Thymus (tissue), 11 donors: ENCODE measurements around the gene ABHD12. TPM values are rescaled to one million over a fixed set of nuclear protein-coding genes. Genes with fewer than 3 reads are reported as not detected.

Experiments
- DNase-seq, 9 donors: peaks; one replicate each; pipeline ENCODE4 v3.0.0-alpha.2; 2013; ENCODE audit warnings: low spot score in 9 of 9, low read depth in 6 of 9, missing footprints in 1 of 9
- H3K27ac ChIP-seq, 2 donors: one replicate each; pipeline ENCODE4 v1.5.1; 2013; ENCODE audit warnings: control low read depth in 1 of 2, low read depth in 1 of 2, low read length in 1 of 2, mild to moderate bottlenecking in 1 of 2, moderate library complexity in 1 of 2
- H3K27me3 ChIP-seq, 2 donors: one replicate each; pipeline ENCODE4 v1.5.1; 2013; ENCODE audit warnings: low read length in 1 of 2; ENCODE audit not compliant: control insufficient read depth in 2 of 2, insufficient read depth in 1 of 2
- H3K36me3 ChIP-seq, 2 donors: one replicate each; pipeline ENCODE4 v1.5.1; 2013; ENCODE audit warnings: low read length in 1 of 2, mild to moderate bottlenecking in 1 of 2, moderate library complexity in 1 of 2; ENCODE audit not compliant: control insufficient read depth in 2 of 2, insufficient read depth in 2 of 2
- H3K4me1 ChIP-seq, 2 donors: one replicate each; pipeline ENCODE4 v1.5.1; 2013; ENCODE audit warnings: low read length in 2 of 2; ENCODE audit not compliant: control insufficient read depth in 2 of 2, insufficient read depth in 2 of 2
- H3K4me3 ChIP-seq, 2 donors: one replicate each; pipeline ENCODE4 v1.5.1; 2013; ENCODE audit warnings: low read length in 2 of 2, control low read depth in 1 of 2, mild to moderate bottlenecking in 1 of 2
- H3K9me3 ChIP-seq, 2 donors: one replicate each; pipeline ENCODE4 v1.5.1; 2013; ENCODE audit warnings: low read length in 1 of 2, mild to moderate bottlenecking in 1 of 2; ENCODE audit not compliant: control insufficient read depth in 2 of 2, insufficient read depth in 1 of 2
- WGBS: extraction: QIAGEN DNeasy Blood & Tissue Kit; methylation state at CpG from one replicate; pipeline ENCODE4 v1.1.7; 2013; 5-methylcytosine and 5-hydroxymethylcytosine counted together
- polyA plus RNA-seq: library from polyadenylated mRNA; stranded (reverse); fragments of 200-250 nt; gene quantifications from one replicate; pipeline ENCODE4 v1.2.3, GENCODE V29; 2013
- total RNA-seq: library from RNA; stranded (reverse); fragments of 120-200 nt; gene quantifications from one replicate; pipeline ENCODE4 v1.2.4, GENCODE V29; 2013
- donor health status: healthy.

Gene ABHD12
- total and polyA plus RNA-seq, 2 donors = 16.5 to 28.8 TPM

DNA sequence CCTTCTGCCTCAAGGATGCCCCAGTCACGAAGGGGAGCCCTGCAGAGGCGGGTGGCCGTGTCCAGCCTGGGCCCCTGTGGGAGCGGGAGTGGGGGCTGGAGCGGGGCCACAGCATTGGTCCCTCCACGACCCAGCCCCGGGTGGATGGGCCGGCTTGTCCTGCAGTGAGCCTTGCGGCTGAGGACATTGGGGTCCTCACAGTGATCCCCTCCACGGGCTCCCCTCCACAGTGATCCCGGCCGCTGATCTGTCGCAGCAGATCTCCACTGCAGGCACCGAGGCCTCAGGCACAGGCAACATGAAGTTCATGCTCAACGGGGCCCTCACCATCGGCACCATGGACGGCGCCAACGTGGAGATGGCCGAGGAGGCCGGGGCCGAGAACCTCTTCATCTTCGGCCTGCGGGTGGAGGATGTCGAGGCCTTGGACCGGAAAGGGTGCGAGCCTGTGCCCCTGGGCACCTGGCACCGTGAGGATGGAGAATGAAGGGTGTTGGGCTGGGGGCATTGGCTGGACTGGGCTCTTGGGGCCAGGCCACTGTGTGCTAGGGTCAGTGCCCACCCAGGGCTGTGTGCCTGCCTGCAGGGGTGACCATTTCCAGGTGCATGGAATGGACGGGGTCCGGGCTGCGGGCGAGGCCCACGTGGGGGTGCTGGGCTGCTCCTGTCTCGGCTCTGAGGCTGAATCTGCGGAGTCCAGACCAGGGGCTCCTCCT is 98.3 kb downstream of the ABHD12 start:
- Histone ChIP-seq H3K27ac (no peak overlapping the region), H3K9me3 (no peaks in the 10 kb centered on the region), H3K36me3 (peaks cover 36 to 44% of the 10 kb centered on the region in 2 donors), H3K27me3 (no peaks in the 10 kb centered on the region), H3K4me3 (no peak overlapping the region), H3K4me1 (peaks cover 4 to 8% of the 10 kb centered on the region in 2 donors)
- WGBS = 98% methylated on average over 35 of the region's 35 CpGs
- DNase-seq = no peak

DNA sequence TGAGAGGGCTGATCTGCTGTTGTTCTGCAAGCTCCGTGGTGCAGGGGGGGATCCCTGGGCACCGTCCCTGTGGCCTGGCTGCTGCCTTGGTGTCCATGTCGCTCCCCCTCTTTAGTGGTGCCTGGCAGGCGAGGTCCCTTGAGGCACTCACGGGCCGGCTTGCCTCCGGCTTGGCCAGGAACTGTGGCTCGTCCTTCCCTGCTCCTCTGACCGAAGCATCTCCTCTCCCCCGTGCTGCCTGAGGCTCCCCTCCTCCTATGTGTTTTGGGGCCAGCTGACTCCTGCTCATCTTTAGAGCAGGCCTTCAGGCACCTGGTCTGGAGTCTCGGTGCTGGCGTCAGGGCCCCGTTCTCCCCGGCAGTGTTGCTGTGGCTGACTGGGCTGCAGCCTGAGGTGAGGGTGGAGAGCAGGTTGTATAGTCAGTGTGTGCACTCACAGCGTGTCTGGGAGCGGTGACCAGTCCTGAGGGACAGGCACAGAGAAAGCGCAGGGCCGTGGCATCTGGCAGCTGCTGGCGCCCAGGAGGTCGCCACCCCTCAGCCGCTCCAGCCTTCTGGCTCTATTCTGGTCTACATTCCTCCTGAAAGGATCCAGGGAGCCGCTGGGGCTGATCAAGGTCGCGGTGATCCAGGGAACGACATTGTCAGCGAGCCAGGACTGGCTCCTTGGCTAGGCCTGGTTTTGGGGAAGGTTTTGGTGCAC is 99.1 kb downstream of the ABHD12 start:
- 98% methylated on average over 26 of the region's 26 CpGs for WGBS
- H3K4me3 ChIP-seq = no peak overlapping the region
- no peaks in the 10 kb centered on the region for H3K9me3 ChIP-seq
- peaks cover 39 to 51% of the 10 kb centered on the region in 2 donors for H3K36me3 ChIP-seq
- DNase-seq = no peak
- no peaks in the 10 kb centered on the region for H3K27me3 ChIP-seq
- no peak overlapping the region for H3K27ac ChIP-seq
- H3K4me1 ChIP-seq = peaks cover 4% of the 10 kb centered on the region in 2 donors

DNA sequence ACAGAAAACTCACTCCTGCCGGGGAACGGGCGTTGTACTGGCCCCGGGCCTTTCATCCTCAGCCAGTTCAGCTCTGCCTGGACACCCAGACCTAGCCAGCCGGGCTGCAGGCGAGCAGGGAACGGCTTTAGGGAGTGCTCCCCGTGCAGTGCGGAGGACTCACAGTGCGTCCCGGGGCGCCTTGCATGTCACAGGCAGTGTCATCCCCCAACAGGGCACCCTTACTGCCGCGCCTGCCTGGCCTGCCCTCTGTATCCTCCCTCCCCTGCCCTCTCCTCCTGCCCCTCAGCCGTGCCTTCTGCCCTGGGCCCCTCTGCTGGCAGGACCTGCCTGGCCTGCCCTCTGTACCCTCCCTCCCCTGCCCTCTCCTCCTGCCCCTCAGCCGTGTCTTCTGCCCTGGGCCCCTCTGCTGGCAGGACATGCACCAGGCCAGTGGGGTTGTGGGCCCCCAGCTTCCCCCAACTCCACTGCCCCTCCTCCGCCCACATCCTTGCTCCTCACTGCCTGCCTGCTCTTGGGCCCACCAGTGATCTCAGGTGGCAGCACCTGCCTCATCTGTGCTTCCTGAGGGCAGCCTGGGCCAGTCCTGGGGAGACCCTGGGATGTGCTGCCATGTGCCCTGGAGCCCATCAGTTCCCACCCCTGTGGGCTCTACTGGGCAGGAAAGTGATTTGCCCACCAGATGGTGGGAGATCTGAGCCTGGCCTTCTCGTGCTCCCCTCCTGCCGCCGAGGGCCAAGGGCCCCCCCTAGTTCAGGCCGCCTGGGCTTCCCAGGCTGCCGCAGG is 99.8 kb downstream of the ABHD12 start:
- peaks cover 39 to 55% of the 10 kb centered on the region in 2 donors for H3K36me3 ChIP-seq
- peaks cover 0 to 4% of the 10 kb centered on the region in 2 donors for H3K4me1 ChIP-seq

DNA sequence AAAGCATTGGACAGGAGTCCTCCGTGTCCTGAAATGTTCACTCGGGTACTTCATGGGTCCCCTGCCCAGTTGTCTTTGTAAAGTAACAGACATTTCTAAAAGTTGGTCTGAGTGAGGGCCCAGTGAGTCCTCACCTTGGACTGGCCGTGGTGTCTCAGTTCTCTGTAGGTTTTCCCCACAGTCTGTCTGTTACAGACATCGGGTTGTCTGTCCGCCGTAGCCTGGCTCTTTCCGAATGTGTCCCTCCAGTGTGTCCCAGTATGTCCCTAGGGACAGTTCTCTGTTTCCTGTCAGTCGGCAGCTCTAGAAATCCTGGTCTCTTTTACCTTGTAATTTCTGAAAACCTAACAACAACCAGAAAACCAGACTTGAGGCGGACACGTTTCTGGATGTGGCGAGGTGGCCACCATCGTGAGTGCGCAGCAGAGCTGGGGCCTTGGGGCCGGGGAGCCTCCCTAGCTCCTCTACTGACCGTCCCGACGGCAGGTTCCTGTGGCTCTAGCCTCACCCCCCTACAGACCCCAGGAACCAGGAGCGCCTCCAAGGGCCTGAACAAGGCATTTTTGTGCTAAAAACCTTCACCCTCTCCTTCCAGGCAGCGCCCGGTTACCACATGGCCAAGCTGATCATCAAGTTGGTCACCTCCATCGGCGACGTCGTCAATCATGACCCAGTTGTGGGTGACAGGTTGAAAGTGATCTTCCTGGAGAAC is 100.6 kb downstream of the ABHD12 start:
- peaks cover 0 to 4% of the 10 kb centered on the region in 2 donors for H3K4me1 ChIP-seq
- WGBS = 98% methylated on average over 24 of the region's 24 CpGs
- no peaks in the 10 kb centered on the region for H3K9me3 ChIP-seq
- no peaks in the 10 kb centered on the region for H3K27me3 ChIP-seq
- peaks cover 39 to 59% of the 10 kb centered on the region in 2 donors for H3K36me3 ChIP-seq
- H3K27ac ChIP-seq = no peak overlapping the region
- H3K4me3 ChIP-seq = no peak overlapping the region
- no peak for DNase-seq

More for the DNA sequence above, 99.8 kb downstream of the ABHD12 start:
- Histone ChIP-seq H3K4me3 (no peak overlapping the region), H3K27me3 (no peaks in the 10 kb centered on the region), H3K27ac (no peak overlapping the region), H3K9me3 (no peaks in the 10 kb centered on the region)
- no peak for DNase-seq
- 98% methylated on average over 22 of the region's 22 CpGs for WGBS

DNA sequence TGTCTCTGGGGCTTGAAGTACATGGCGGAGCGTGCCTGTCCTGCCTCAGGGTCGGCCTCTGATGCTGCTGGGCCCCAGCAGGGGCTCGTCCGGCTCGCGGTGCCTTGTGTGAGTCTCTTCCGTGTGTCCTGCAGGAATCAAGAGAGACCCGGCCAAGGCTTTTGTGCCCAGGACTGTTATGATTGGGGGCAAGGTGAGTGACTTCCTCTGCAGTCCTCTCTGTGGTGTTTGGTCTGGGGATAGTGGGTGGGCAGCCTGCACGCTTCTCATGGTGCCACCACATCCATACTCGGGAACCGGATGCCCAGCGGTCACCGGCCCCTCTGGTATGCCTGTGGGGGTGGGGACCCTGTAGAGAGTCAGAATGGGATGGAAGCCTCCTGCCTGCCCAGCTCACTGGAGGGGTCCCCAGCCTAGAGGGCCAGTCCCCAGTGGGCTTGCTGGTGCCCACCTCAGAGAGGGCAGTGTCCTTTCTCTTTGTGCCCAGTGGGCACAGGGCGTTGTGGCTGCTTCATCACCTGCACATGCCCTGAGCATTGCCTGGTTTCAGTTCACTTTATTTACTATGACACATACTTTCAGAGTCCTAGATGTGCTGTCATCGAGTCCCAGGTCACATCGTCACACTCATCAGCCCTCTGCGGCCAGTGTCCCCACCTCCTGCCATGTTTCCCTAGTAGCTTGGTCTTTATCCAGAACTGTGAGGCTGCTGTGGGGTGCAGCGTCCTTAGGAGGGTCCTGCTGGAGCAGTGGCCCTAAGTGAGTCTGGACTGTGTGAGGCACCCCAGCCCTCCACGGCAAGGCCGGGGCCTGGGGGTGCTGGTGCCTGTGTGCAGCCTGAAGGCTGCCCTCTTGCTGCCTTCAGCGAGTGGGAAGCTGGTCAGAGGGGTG is 102.1 kb downstream of the ABHD12 start:
- Histone ChIP-seq H3K27me3 (no peaks in the 10 kb centered on the region), H3K27ac (no peak overlapping the region), H3K4me3 (no peak overlapping the region), H3K4me1 (no peaks in the 10 kb centered on the region), H3K9me3 (no peaks in the 10 kb centered on the region), H3K36me3 (peaks cover 38 to 70% of the 10 kb centered on the region in 2 donors)
- no peak for DNase-seq
- 98% methylated on average over 22 of the region's 22 CpGs for WGBS

DNA sequence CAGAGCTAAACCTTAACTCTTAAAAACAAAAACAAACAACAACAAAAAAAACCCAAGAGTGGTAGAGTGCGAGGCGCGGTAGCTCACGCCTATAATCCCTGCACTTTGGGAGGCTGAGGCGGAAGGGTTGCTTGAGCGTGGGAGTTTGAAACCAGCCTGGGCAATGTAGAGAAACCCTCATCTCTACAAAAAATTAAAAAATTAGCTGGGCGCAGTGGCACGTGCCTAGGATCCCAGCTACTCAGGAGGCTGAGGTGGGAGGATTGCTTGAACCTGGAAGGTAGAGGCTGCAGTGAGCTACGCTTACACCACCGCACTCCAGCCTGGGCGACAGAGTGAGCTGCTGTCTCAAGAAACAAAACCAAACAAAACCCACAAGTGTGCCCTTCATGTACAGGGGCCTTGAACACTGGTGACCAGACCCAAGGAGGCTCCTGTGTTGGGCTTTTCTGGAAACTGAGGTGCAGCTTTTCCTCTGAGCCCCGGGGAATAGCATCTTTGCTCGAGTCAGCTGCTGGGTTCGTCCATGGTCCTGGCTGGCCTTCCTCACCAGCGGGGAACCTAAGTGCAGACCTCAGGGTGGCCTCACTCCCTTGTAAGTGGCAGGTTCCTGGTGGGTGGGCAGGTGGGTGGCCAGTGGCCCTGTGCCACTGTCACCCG is 102.9 kb downstream of the ABHD12 start:
- H3K36me3 ChIP-seq = peaks cover 35 to 76% of the 10 kb centered on the region in 2 donors
- H3K4me1 ChIP-seq = no peaks in the 10 kb centered on the region
- no peak for DNase-seq
- no peaks in the 10 kb centered on the region for H3K27me3 ChIP-seq
- H3K4me3 ChIP-seq = no peak overlapping the region
- WGBS = 98% methylated on average over 16 of the region's 16 CpGs
- H3K27ac ChIP-seq = no peak overlapping the region
- no peaks in the 10 kb centered on the region for H3K9me3 ChIP-seq

DNA sequence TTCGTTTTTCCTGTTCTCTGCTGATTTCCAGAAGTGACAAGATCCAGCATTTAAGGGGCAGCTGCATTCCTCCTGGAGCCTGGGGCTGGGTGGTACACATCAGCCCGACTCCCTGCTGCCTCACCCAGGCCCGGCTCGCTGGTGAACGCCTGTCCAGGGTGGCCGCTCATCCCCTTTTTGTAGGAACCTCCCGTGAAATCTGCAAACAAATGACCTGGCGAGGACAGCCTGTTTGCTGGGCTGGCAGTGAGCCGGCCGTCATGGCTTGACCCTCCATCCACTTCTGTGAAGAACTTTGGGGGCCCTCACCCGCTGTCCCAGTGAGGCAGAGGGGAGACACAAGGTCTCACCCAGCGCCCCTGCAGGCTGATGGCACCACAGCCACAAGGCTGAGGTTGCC is 103.7 kb downstream of the ABHD12 start:
- Histone ChIP-seq H3K9me3 (no peaks in the 10 kb centered on the region), H3K27ac (no peak overlapping the region), H3K27me3 (no peaks in the 10 kb centered on the region), H3K36me3 (peaks cover 34 to 79% of the 10 kb centered on the region in 2 donors), H3K4me3 (no peak overlapping the region), H3K4me1 (no peaks in the 10 kb centered on the region)
- WGBS = 98% methylated on average over 12 of the region's 12 CpGs
- DNase-seq = no peak
